ENCODE measurements around the gene FAM83C. TPM values are rescaled to one million over a fixed set of nuclear protein-coding genes. Genes with fewer than 3 reads are reported as not detected.

The FAM83C gene
- total and polyA plus RNA-seq, 9 of the 15 experiments (the other 6 are each of a cell fraction or from before 2014, with no cell fraction given) = not detected

GRCh38 chr20:35329435-35330139, 37.4 kb upstream of the FAM83C start (continued):
- TF ChIP-seq MGA (IDR thresholded peaks at IDR 0.05) (no peak), CTBP1 (IDR thresholded peaks at IDR 0.05; ENCODE audit: borderline replicate concordance) (0 out of 2 replicates have a peak, but pooled peaks have one; percentile 44), SMC3 (conservative IDR thresholded peaks at IDR 0.05; ENCODE audit: insufficient read depth, low read depth, low read length) (peak; percentile 75), ZBTB17 (CRISPR knock-in tag; IDR thresholded peaks at IDR 0.05) (no peak), ETV5 (CRISPR knock-in tag; IDR thresholded peaks at IDR 0.05; ENCODE audit: low read depth) (0 out of 2 replicates have a peak, but pooled peaks have one; percentile 18), MCM5 (IDR thresholded peaks at IDR 0.05; ENCODE audit: low read depth) (no peak), CBX2 (IDR thresholded peaks at IDR 0.05; ENCODE audit: insufficient read depth, low read length, poor library complexity, severe bottlenecking) (no peak)
- TF ChIP-seq, protein P1, sequence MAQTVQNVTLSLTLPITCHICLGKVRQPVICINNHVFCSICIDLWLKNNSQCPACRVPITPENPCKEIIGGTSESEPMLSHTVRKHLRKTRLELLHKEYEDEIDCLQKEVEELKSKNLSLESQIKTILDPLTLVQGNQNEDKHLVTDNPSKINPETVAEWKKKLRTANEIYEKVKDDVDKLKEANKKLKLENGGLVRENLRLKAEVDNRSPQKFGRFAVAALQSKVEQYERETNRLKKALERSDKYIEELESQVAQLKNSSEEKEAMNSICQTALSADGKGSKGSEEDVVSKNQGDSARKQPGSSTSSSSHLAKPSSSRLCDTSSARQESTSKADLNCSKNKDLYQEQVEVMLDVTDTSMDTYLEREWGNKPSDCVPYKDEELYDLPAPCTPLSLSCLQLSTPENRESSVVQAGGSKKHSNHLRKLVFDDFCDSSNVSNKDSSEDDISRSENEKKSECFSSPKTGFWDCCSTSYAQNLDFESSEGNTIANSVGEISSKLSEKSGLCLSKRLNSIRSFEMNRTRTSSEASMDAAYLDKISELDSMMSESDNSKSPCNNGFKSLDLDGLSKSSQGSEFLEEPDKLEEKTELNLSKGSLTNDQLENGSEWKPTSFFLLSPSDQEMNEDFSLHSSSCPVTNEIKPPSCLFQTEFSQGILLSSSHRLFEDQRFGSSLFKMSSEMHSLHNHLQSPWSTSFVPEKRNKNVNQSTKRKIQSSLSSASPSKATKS (CRISPR knock-in tag; IDR thresholded peaks at IDR 0.05) = no peak
- TF ChIP-seq, protein P2, sequence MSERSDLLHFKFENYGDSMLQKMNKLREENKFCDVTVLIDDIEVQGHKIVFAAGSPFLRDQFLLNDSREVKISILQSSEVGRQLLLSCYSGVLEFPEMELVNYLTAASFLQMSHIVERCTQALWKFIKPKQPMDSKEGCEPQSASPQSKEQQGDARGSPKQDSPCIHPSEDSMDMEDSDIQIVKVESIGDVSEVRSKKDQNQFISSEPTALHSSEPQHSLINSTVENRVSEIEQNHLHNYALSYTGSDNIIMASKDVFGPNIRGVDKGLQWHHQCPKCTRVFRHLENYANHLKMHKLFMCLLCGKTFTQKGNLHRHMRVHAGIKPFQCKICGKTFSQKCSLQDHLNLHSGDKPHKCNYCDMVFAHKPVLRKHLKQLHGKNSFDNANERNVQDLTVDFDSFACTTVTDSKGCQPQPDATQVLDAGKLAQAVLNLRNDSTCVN (CRISPR knock-in tag; IDR thresholded peaks at IDR 0.05) = no peak
- TF ChIP-seq, protein P3, sequence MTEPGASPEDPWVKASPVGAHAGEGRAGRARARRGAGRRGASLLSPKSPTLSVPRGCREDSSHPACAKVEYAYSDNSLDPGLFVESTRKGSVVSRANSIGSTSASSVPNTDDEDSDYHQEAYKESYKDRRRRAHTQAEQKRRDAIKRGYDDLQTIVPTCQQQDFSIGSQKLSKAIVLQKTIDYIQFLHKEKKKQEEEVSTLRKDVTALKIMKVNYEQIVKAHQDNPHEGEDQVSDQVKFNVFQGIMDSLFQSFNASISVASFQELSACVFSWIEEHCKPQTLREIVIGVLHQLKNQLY (CRISPR knock-in tag; conservative IDR thresholded peaks at IDR 0.05) = no peak
